ENCODE data around the gene LAGE3.

Gene LAGE3

GRCh38 chrX:154478728-154479622 is at the start of gene LAGE3:
LAGE3 (minus strand) TSS chrX:154479281; CDS start chrX:154478915, 366 bp downstream.
- TF ChIP-seq, protein P1, sequence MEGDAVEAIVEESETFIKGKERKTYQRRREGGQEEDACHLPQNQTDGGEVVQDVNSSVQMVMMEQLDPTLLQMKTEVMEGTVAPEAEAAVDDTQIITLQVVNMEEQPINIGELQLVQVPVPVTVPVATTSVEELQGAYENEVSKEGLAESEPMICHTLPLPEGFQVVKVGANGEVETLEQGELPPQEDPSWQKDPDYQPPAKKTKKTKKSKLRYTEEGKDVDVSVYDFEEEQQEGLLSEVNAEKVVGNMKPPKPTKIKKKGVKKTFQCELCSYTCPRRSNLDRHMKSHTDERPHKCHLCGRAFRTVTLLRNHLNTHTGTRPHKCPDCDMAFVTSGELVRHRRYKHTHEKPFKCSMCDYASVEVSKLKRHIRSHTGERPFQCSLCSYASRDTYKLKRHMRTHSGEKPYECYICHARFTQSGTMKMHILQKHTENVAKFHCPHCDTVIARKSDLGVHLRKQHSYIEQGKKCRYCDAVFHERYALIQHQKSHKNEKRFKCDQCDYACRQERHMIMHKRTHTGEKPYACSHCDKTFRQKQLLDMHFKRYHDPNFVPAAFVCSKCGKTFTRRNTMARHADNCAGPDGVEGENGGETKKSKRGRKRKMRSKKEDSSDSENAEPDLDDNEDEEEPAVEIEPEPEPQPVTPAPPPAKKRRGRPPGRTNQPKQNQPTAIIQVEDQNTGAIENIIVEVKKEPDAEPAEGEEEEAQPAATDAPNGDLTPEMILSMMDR (IDR thresholded peaks at IDR 0.05; ENCODE audit: low read depth, low read length, missing control alignments): no peak
- in situ Hi-C loops (cut with HindIII; ENCODE audit: low sequenced_read_pairs): no loop called here
- peak within 1 kb of the TSS; percentile 37 for H3K4me3 ChIP-seq (ENCODE audit: low read depth, low read length)
- DNase-seq (ENCODE audit: low read depth): peak; percentile 59

GRCh38 chrX:154526901-154527675 is 48.0 kb upstream of the LAGE3 start:
- in situ Hi-C loops (cut with HindIII; ENCODE audit: low sequenced_read_pairs): no loop called here
- TF ChIP-seq, protein P1 (IDR thresholded peaks at IDR 0.05; ENCODE audit: low read depth, low read length, missing control alignments): peak; percentile 59
- peak overlapping the region; percentile 26 for H3K4me3 ChIP-seq (ENCODE audit: low read depth, low read length)
- DNase-seq (ENCODE audit: low read depth): peak; percentile 45

DNA sequence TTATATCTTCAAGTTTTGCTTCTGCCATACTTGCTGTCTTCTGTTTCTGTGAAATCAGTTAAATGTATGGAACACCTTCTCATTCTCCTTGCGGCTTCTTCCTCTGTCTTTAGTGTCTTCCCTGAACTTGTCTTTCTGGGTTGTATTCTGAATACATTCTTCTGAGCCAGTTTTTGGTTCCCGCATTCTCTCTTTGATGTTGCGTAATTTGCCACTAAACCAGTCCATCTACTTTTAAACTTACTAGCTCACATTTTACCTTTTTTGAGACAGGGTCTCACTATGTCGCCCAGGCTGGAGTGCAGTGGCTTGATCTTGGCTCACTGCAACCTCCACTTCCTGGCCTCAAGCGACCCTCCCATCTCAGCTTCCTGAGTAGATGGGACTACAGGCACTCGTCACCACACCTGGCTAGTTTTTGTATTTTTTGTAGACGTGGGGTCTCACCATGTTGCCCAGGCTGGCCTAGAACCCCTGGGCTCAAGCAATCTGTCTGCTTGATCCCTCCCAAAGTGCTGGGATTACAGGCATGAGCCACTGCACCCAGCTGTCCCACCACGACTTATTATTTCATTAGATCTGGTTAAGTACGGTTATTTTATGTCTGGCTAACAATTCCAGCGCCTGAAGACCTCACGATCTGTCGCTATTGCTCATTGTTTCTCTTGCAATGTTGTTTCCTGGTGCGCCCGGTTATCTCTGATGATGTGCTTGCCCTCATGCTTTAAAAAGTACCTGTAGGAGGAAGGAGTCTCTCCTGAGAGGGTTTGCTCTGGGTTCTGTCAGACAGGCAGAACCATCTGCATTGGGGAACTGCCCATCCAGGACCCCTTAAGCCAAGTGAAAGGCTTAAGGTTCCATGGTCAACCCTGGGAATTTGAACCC is 46.8 kb upstream of the LAGE3 start:
- H3K4me3 ChIP-seq (ENCODE audit: low read depth, low read length): no peak overlapping the region
- DNase-seq (ENCODE audit: low read depth): no peak
- TF ChIP-seq, protein P1 (IDR thresholded peaks at IDR 0.05; ENCODE audit: low read depth, low read length, missing control alignments): no peak
- in situ Hi-C loops (cut with HindIII; ENCODE audit: low sequenced_read_pairs): no loop called here

DNA sequence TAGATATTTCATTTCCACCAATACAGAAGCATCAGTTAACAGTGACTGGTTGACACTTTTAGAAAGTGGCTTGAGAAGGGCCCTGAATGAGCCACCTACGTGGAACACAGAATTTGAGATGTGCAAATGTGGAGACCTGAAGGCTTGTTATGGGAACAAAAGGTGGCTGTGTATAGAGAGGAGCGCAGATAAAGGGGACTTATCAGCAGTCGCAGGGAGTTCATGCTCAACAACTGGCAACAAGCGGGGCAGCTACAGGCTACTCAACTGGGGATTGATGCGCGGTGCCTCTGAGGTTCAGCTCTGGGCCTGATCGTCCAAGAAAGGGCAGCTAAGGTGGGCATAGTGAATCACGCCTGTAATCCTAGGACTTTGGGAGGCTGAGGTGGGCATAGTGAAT is 40.3 kb upstream of the LAGE3 start:
- H3K4me3 ChIP-seq (ENCODE audit: low read depth, low read length): no peak overlapping the region
- no peak for DNase-seq (ENCODE audit: low read depth)
- TF ChIP-seq, protein P1 (IDR thresholded peaks at IDR 0.05; ENCODE audit: low read depth, low read length, missing control alignments): no peak
- in situ Hi-C loops (cut with HindIII; ENCODE audit: low sequenced_read_pairs): no loop called here

DNA sequence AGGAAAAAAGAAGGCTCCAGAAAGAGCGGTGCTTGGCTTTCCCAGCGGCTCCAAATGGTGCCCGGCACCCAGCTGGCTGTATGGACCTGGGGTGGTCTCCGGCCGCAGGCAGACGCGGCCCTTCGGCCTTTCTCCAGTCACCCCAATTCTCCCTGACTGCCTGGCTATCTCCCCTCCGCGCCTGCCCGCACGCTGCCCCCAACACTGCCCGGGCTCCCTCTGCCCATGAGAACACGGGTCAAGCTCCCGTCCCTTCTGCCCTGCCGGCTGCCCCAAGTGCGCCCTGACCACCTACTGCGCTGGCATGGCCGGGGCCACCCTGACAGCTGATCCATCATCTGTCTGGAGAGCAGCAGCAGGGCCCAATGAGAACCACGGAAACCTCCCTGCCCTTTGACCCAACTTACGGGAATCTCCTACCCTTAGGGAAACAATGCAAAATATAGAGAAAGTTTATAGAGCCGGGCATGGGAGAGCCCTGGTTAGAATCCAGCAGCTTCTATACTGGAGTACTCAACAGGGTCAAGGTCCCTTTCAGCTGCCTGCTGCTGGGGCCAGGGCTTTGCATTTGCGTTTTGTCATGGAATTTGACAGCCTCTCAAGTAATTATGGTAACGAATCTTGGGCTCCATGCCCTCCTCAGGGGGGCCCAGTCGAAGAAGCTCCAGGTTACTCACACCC is 38.2 kb upstream of the LAGE3 start:
- in situ Hi-C loops (cut with HindIII; ENCODE audit: low sequenced_read_pairs): no loop called here
- TF ChIP-seq, protein P1 (IDR thresholded peaks at IDR 0.05; ENCODE audit: low read depth, low read length, missing control alignments): no peak
- H3K4me3 ChIP-seq (ENCODE audit: low read depth, low read length): no peak overlapping the region
- DNase-seq (ENCODE audit: low read depth): no peak

Data from astrocyte of the cerebellum (primary cell).